Type B pancreatic cell (in vitro differentiated cells): Measurements from ENCODE around the gene CIAO2A. TPM values are rescaled to one million over a fixed set of nuclear protein-coding genes. Genes with fewer than 3 reads are reported as not detected.

Experiments used
- DNase-seq: peaks from one replicate; pipeline ENCODE4 v3.0.0; 2021; ENCODE audit warnings: mixed read lengths; ENCODE audit not compliant: unreplicated experiment; ENCODE audit errors: extremely low spot score
- H3K27ac Mint-ChIP-seq: 2 replicates; pipeline ENCODE4 v1.8.0; 2021; ENCODE audit warnings: mild to moderate bottlenecking, mixed read lengths
- H3K27me3 Mint-ChIP-seq: 2 replicates; pipeline ENCODE4 v1.8.0; 2021; ENCODE audit warnings: mixed read lengths
- H3K36me3 Mint-ChIP-seq: 2 replicates; pipeline ENCODE4 v1.8.0; 2021; ENCODE audit warnings: mixed read lengths
- H3K4me1 Mint-ChIP-seq: one replicate; pipeline ENCODE4 v1.8.0; 2021; ENCODE audit warnings: mixed read lengths; ENCODE audit not compliant: unreplicated experiment
- H3K4me3 Mint-ChIP-seq: 2 replicates; pipeline ENCODE4 v1.8.0; 2021; ENCODE audit warnings: mild to moderate bottlenecking, mixed read lengths
- H3K9me3 Mint-ChIP-seq: 2 replicates; pipeline ENCODE4 v1.8.0; 2021; ENCODE audit warnings: mixed read lengths
- total RNA-seq: library from RNA; stranded (reverse); gene quantifications from 2 replicates; pipeline ENCODE4 v1.2.1, GENCODE V29; 2021; ENCODE audit warnings: low replicate concordance
- TF ChIP-seq, protein P1 (sequence below): fragments of 200-600 bp; sonication (generic); conservative IDR thresholded peaks from 2 replicates; pipeline ENCODE4 v1.5.0; 2021; ENCODE audit warnings: antibody characterized with exemption, mild to moderate bottlenecking

The CIAO2A gene
- total RNA-seq, 1 donor from 2014 or later = 69.7 TPM

DNA sequence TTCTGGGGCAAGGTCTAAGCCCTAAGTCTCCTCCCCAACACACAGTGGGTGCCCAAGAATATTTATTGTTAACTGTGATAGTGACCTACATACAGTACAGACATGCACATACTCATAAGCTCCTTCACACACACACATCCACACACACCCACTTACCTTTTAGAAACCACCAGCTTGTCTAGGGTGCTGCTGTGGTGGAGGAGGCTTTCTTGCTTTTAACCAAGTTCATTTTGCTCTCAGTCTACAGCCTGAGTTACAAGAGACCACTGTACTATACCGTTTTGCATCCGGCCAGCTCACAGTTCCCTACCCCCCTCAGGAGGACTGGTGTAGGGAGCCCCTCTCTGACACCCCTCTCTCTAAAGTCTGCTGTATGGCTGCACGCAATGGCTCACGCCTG lies 64.0 kb downstream of the CIAO2A start:
- H3K27me3 Mint-ChIP-seq = no peaks in the 10 kb centered on the region
- no peaks in the 10 kb centered on the region for H3K36me3 Mint-ChIP-seq
- TF ChIP-seq, protein P1, sequence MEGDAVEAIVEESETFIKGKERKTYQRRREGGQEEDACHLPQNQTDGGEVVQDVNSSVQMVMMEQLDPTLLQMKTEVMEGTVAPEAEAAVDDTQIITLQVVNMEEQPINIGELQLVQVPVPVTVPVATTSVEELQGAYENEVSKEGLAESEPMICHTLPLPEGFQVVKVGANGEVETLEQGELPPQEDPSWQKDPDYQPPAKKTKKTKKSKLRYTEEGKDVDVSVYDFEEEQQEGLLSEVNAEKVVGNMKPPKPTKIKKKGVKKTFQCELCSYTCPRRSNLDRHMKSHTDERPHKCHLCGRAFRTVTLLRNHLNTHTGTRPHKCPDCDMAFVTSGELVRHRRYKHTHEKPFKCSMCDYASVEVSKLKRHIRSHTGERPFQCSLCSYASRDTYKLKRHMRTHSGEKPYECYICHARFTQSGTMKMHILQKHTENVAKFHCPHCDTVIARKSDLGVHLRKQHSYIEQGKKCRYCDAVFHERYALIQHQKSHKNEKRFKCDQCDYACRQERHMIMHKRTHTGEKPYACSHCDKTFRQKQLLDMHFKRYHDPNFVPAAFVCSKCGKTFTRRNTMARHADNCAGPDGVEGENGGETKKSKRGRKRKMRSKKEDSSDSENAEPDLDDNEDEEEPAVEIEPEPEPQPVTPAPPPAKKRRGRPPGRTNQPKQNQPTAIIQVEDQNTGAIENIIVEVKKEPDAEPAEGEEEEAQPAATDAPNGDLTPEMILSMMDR = no peak
- DNase-seq = no peak
- H3K4me3 Mint-ChIP-seq = no peak overlapping the region
- no peaks in the 10 kb centered on the region for H3K9me3 Mint-ChIP-seq
- peaks cover 17% of the 10 kb centered on the region for H3K4me1 Mint-ChIP-seq
- H3K27ac Mint-ChIP-seq = peak overlapping the region; percentile 41

DNA sequence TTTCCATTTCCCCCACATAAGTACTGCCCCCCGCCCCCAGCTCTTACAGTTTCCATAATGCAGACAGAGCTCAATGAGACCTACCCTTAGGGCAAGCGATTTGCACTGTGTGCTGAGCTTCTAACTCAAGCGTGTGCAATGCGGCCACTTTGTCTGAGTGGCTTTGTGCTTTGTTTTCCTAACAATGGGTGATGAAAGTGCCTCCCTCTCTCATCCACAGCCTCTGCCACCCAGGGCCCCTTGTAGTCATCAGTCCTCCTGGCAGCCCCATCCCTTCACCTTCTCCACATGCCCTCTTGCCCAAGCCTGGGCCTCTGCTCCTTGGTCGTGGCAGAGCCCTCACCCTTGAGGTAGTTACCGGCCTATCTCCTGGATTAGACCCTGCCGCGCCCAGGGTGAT lies 64.5 kb downstream of the CIAO2A start:
- DNase-seq = no peak
- Mint-ChIP-seq H3K27ac (peak overlapping the region; percentile 41), H3K4me3 (no peak overlapping the region), H3K4me1 (peaks cover 17% of the 10 kb centered on the region), H3K27me3 (no peaks in the 10 kb centered on the region), H3K36me3 (no peaks in the 10 kb centered on the region), H3K9me3 (no peaks in the 10 kb centered on the region)
- TF ChIP-seq, protein P1 = no peak

DNA sequence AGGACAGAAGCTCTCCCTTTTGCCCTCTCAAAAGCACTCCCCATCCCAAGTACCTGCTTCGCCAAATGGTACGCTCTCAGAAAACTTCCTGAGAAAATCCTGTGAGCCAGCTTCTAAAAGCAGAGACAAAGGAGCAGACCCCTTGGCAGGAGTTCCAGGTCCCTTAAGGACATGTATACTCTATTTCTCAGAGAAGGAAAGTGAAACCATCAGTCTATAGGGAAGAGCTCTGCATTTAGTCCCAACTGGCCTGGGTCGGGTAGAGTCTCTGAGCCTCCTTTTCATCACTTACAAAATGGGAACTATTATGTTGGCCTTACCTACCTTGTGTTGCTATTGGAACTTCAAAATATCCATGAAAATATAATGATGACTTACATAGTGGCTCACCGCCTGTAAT lies 67.0 kb downstream of the CIAO2A start:
- Mint-ChIP-seq H3K27ac (no peak overlapping the region), H3K36me3 (no peaks in the 10 kb centered on the region), H3K4me1 (peaks cover 11% of the 10 kb centered on the region), H3K9me3 (no peaks in the 10 kb centered on the region), H3K27me3 (peaks cover 3% of the 10 kb centered on the region), H3K4me3 (no peak overlapping the region)
- TF ChIP-seq, protein P1 = no peak
- no peak for DNase-seq

DNA sequence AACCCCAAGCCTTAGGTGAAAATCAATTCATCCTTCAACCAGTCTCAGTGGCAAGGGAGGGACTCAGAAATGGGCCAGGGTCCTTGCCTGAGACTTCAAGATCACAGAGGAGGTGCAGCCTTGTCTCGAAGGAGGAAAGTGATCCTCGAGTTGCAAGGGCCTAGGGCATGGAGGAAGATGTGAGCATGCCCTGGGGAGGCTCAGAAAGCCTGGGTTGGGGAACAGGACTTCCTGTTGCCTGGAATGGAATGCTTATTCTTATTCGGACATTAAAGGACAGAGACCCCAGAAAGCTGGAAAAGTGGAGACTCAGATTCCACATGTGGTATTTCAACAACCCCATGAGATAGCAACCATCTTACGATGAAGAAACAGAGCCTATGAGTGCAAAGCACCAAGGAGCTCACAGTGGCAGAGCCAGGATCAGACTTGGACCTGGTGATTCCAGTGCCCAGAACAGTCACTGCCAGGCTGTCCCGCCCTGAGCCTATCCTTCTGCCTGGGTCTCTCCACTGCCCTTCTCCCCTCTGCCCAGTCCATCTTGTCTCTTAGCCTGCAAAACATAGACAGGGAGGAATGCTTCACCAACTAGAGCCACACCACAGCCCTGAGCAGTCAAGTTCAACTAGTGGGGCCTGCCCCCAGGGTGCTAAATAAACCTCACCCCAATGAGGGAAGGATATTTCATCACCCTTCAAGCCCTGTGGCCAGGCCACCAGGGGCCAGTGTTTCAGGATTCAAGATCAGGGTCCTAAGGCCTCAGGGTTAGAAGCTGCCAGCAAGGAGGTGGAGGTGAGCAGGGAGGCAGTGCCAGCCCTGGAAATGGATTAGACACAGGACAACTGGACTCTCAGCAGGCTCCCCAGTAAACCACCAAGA lies 69.2 kb downstream of the CIAO2A start:
- Mint-ChIP-seq H3K36me3 (no peaks in the 10 kb centered on the region), H3K27ac (no peak overlapping the region), H3K27me3 (peaks cover 5% of the 10 kb centered on the region), H3K9me3 (no peaks in the 10 kb centered on the region), H3K4me3 (no peak overlapping the region), H3K4me1 (peaks cover 9% of the 10 kb centered on the region)
- TF ChIP-seq, protein P1 = no peak
- DNase-seq = no peak

DNA sequence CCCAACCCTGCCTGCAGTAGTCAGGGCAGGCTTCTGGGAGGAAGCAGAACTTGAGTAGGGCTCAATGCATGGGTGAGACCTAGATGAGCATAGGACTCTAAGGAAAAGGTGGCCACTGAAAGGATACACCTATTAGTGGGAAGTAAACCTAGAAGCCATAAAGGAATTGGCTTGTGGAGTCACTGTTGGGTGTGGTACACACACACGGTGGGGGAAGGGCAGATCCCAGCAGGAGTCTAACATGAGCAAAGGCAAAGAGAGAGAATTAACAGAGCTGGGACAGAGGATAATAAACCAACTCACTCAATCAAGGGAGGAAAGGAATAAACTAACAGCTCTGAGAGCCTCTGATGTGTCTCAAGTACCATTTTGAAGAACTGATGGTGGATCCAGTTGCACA lies 70.4 kb downstream of the CIAO2A start:
- DNase-seq = no peak

More for the DNA sequence above, 70.4 kb downstream of the CIAO2A start:
- TF ChIP-seq, protein P1 = no peak
- H3K4me3 Mint-ChIP-seq = no peak overlapping the region
- H3K27me3 Mint-ChIP-seq = peaks cover 5% of the 10 kb centered on the region
- H3K27ac Mint-ChIP-seq = no peak overlapping the region
- H3K9me3 Mint-ChIP-seq = no peaks in the 10 kb centered on the region
- H3K4me1 Mint-ChIP-seq = peaks cover 4% of the 10 kb centered on the region
- H3K36me3 Mint-ChIP-seq = no peaks in the 10 kb centered on the region
